Activated naive CD8-positive, alpha-beta T cell treated with anti-CD3 and anti-CD28 coated beads for 36 hours (primary cell): ENCODE data around the gene MELTF. TPM values are rescaled to one million over a fixed set of nuclear protein-coding genes. Genes with fewer than 3 reads are reported as not detected.

Source experiments
- DNase-seq: peaks from one replicate; pipeline ENCODE4 v3.0.0; 2021
- H3K27ac Mint-ChIP-seq: one replicate; pipeline ENCODE4 v1.8.0; 2022; ENCODE audit warnings: mild to moderate bottlenecking, moderate library complexity, mixed read lengths
- H3K27me3 Mint-ChIP-seq: one replicate; pipeline ENCODE4 v1.8.0; 2022; ENCODE audit warnings: mild to moderate bottlenecking, mixed read lengths
- H3K36me3 Mint-ChIP-seq: one replicate; pipeline ENCODE4 v1.8.0; 2021; ENCODE audit warnings: mild to moderate bottlenecking, mixed read lengths
- H3K4me1 Mint-ChIP-seq: one replicate; pipeline ENCODE4 v1.8.0; 2021; ENCODE audit warnings: mixed read lengths
- H3K4me3 Mint-ChIP-seq: one replicate; pipeline ENCODE4 v1.8.0; 2022; ENCODE audit warnings: mild to moderate bottlenecking, moderate library complexity, mixed read lengths
- H3K9me3 Mint-ChIP-seq: one replicate; pipeline ENCODE4 v1.8.0; 2022; ENCODE audit warnings: mixed read lengths
- total RNA-seq, 2 experiments: library from RNA; stranded (reverse); gene quantifications; one replicate each; pipeline ENCODE4 v1.2.3, GENCODE V29; 2021

Gene MELTF
- total RNA-seq, 2 experiments from 2014 or later, result 2.7 TPM

DNA sequence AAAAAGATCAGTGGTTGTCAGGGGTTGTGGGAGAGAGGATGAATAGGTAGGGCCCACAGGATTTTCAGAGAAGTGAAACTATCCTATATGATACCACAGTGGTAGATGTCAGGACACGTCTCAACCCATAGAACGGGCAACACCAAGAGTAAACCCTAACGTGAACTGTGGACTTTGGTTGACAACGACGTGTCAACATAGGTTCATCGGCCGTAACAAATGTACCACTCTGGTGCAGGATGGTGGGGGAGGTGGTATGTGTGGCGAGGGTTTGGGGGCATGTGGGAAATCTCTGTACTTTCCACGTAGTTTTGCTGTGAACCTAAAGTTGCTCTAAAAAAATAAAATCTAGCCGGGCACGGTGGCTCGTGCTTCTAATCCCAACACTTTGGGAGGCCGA, 48.0 kb downstream of the MELTF start:
- H3K27ac Mint-ChIP-seq, result no peak overlapping the region
- H3K4me1 Mint-ChIP-seq, result peaks cover 3% of the 10 kb centered on the region
- H3K36me3 Mint-ChIP-seq, result peaks cover 7% of the 10 kb centered on the region
- no peak overlapping the region for H3K4me3 Mint-ChIP-seq
- no peak for DNase-seq
- peaks cover 9% of the 10 kb centered on the region for H3K9me3 Mint-ChIP-seq
- peaks cover 17% of the 10 kb centered on the region for H3K27me3 Mint-ChIP-seq

- Mint-ChIP-seq H3K4me1 (peaks cover 3% of the 10 kb centered on the region), H3K27ac (no peak overlapping the region), H3K36me3 (peaks cover 7% of the 10 kb centered on the region), H3K9me3 (peaks cover 9% of the 10 kb centered on the region), H3K4me3 (no peak overlapping the region), H3K27me3 (peaks cover 17% of the 10 kb centered on the region)
- no peak for DNase-seq
These were observed 50.1 kb downstream of the MELTF start for GRCh38 chr3:196979545-196979944.

GRCh38 chr3:196976941-196977340, 52.7 kb downstream of the MELTF start:
- Mint-ChIP-seq H3K9me3 (no peaks in the 10 kb centered on the region), H3K27ac (no peak overlapping the region), H3K4me1 (peaks cover 3% of the 10 kb centered on the region), H3K4me3 (no peak overlapping the region), H3K27me3 (peaks cover 17% of the 10 kb centered on the region), H3K36me3 (no peaks in the 10 kb centered on the region)
- no peak for DNase-seq

GRCh38 chr3:196975349-196975748, 54.3 kb downstream of the MELTF start:
- DNase-seq, result no peak
- no peaks in the 10 kb centered on the region for H3K36me3 Mint-ChIP-seq
- no peak overlapping the region for H3K4me3 Mint-ChIP-seq
- H3K9me3 Mint-ChIP-seq, result no peaks in the 10 kb centered on the region
- peaks cover 19% of the 10 kb centered on the region for H3K27me3 Mint-ChIP-seq
- H3K27ac Mint-ChIP-seq, result no peak overlapping the region
- peaks cover 5% of the 10 kb centered on the region for H3K4me1 Mint-ChIP-seq

GRCh38 chr3:196974661-196975060, 55.0 kb downstream of the MELTF start:
- Mint-ChIP-seq H3K36me3 (no peaks in the 10 kb centered on the region), H3K27ac (no peak overlapping the region)
- no peak for DNase-seq

DNA sequence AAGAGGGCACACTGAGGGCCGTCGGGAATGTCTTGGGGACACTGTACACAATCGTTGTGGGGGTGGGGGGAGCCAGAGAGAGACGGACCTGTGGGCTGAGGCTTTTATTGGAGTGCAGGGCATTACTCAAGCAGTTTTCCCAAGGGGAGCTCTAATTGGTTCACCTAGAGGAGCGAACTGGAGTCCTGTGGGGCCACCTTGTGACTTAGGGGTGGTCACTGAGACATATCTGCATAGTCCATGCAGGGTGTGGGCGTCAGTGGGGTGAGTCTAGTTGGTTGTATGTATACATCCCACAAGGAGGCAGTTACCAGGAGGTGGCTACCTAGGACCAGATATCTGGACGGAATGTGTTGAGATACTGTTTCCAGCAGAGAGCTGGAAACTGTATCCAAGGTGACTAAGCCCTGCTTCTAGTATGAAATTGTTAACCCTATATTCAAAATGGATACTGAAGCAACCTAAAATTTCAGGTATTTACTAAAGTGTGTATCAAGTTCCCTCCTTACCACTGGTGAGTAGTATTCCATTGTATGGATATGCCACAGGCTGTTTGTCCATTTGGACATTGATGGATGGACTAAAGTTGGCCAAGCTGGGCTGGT, 58.4 kb downstream of the MELTF start:
- H3K36me3 Mint-ChIP-seq, result peaks cover 4% of the 10 kb centered on the region
- no peak for DNase-seq
- H3K27me3 Mint-ChIP-seq, result peaks cover 29% of the 10 kb centered on the region

More at GRCh38 chr3:196974661-196975060, 55.0 kb downstream of the MELTF start:
- Mint-ChIP-seq H3K4me3 (no peak overlapping the region), H3K27me3 (peaks cover 18% of the 10 kb centered on the region), H3K9me3 (no peaks in the 10 kb centered on the region), H3K4me1 (peaks cover 8% of the 10 kb centered on the region)

GRCh38 chr3:196970547-196971093, 59.0 kb downstream of the MELTF start:
- no peaks in the 10 kb centered on the region for H3K9me3 Mint-ChIP-seq
- H3K36me3 Mint-ChIP-seq, result peaks cover 4% of the 10 kb centered on the region
- peaks cover 29% of the 10 kb centered on the region for H3K27me3 Mint-ChIP-seq
- peaks cover 10% of the 10 kb centered on the region for H3K4me1 Mint-ChIP-seq
- peak overlapping the region; percentile 66 for H3K4me3 Mint-ChIP-seq
- no peak for DNase-seq
- H3K27ac Mint-ChIP-seq, result no peak overlapping the region

More for the DNA sequence above, 58.4 kb downstream of the MELTF start:
- no peaks in the 10 kb centered on the region for H3K9me3 Mint-ChIP-seq
- H3K27ac Mint-ChIP-seq, result no peak overlapping the region
- no peak overlapping the region for H3K4me3 Mint-ChIP-seq
- peaks cover 10% of the 10 kb centered on the region for H3K4me1 Mint-ChIP-seq

DNA sequence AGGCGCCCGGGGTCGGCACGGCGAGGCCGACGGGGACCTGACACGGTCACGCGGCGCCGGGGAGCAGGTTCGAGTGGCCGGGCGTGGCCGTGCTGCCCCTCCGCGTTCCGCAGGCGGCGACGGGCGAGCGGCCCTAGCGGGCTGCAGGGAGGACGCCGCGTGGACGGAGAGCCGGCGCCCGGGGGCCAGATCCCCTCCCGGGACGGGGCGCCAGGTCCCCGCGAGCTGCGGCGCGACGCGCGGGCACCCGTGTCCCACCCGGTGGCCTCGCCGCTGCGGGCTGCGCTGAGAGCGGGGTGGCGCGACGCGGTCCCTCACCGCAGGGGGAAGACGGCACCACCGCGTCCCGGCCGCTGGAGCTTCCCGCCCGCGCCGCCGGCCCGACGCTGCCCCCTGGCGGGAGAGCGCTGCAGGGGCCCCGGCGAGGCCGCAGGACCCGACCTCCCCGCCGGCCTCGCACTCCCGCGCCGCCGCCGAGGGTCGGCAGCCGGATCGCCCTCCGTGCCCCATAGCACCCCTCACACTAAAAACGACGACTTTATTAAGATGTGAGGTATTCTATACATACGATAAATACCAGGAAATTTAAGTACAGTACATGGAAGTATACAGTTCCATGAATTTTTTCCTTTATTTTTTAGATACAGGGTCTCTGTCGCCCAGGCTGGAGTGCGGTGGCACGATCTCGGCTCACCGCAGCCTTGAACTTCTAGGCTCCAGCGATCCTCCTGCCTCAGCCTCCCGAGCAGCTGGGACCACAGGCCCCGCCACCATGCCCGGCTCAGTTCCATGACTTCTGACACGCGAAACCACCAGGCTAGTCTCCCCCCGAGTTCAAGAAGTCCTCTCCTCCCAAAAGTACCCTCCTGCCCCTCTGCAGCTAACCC, 59.7 kb downstream of the MELTF start:
- H3K36me3 Mint-ChIP-seq, result peaks cover 4% of the 10 kb centered on the region
- DNase-seq, result peak; percentile 83
- no peaks in the 10 kb centered on the region for H3K9me3 Mint-ChIP-seq
- peaks cover 10% of the 10 kb centered on the region for H3K4me1 Mint-ChIP-seq
- peaks cover 29% of the 10 kb centered on the region for H3K27me3 Mint-ChIP-seq
- peak overlapping the region; percentile 66 for H3K4me3 Mint-ChIP-seq
- H3K27ac Mint-ChIP-seq, result no peak overlapping the region

GRCh38 chr3:196969134-196969659, 60.4 kb downstream of the MELTF start:
- Mint-ChIP-seq H3K36me3 (peaks cover 4% of the 10 kb centered on the region), H3K9me3 (no peaks in the 10 kb centered on the region), H3K27ac (peak overlapping the region; percentile 51), H3K27me3 (peaks cover 29% of the 10 kb centered on the region), H3K4me3 (peak overlapping the region; percentile 78), H3K4me1 (peaks cover 10% of the 10 kb centered on the region)
- DNase-seq, result peak; percentile 61

GRCh38 chr3:196968233-196969133, 61.1 kb downstream of the MELTF start, which contains the start of gene PIGZ:
Gene PIGZ (minus strand): TSS chr3:196968833. CDS start chr3:196952031, 16,802 bp downstream.
- Mint-ChIP-seq H3K36me3 (peaks cover 4% of the 10 kb centered on the region), H3K27ac (peak within 1 kb of the TSS; percentile 51), H3K4me1 (peaks cover 10% of the 10 kb centered on the region), H3K4me3 (peak within 1 kb of the TSS; percentile 78), H3K27me3 (peaks cover 29% of the 10 kb centered on the region), H3K9me3 (no peaks in the 10 kb centered on the region)
- peak; percentile 53 for DNase-seq

GRCh38 chr3:196967412-196968232, 62.0 kb downstream of the MELTF start:
- DNase-seq, result no peak
- H3K27ac Mint-ChIP-seq, result no peak overlapping the region
- peaks cover 4% of the 10 kb centered on the region for H3K36me3 Mint-ChIP-seq
- peaks cover 32% of the 10 kb centered on the region for H3K27me3 Mint-ChIP-seq
- no peaks in the 10 kb centered on the region for H3K9me3 Mint-ChIP-seq
- H3K4me3 Mint-ChIP-seq, result peak overlapping the region; percentile 66
- H3K4me1 Mint-ChIP-seq, result peaks cover 14% of the 10 kb centered on the region

- no peak for DNase-seq
- peaks cover 32% of the 10 kb centered on the region for H3K27me3 Mint-ChIP-seq
- peaks cover 4% of the 10 kb centered on the region for H3K36me3 Mint-ChIP-seq
- peaks cover 14% of the 10 kb centered on the region for H3K4me1 Mint-ChIP-seq
- no peaks in the 10 kb centered on the region for H3K9me3 Mint-ChIP-seq
- H3K4me3 Mint-ChIP-seq, result peak overlapping the region; percentile 33
- no peak overlapping the region for H3K27ac Mint-ChIP-seq
These were observed 62.9 kb downstream of the MELTF start for GRCh38 chr3:196966526-196967401.

DNA sequence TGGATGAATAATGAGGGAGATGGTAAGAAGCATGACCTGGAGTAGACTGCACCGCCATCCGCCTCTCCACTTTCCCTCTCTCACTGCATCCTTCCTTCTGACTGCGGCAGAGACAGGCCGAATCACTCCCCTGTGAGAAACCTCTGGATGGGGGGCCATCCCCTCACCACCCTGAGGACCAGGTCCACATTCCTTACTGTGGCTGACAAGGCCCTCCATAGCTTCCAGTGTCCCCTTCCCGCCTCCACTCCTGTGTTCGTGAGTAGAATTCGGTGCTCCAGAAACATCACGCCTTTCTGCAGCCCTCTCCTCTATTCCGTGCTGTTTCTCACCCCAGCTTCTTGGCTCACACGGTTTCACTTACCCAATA, 63.8 kb downstream of the MELTF start:
- H3K36me3 Mint-ChIP-seq, result peaks cover 4% of the 10 kb centered on the region
- H3K27me3 Mint-ChIP-seq, result peaks cover 33% of the 10 kb centered on the region
- peaks cover 14% of the 10 kb centered on the region for H3K4me1 Mint-ChIP-seq
- DNase-seq, result no peak
- no peak overlapping the region for H3K4me3 Mint-ChIP-seq
- H3K9me3 Mint-ChIP-seq, result no peaks in the 10 kb centered on the region
- no peak overlapping the region for H3K27ac Mint-ChIP-seq
